Gastrocnemius medialis (tissue), 4 donors: ENCODE data around the gene HMCN2.

Experiments used
- CTCF ChIP-seq, 5 experiments: fragments of 450-650 bp in 3 of 5; fragments of 200-600 bp in 2 of 5; sonication (generic) in 2 of 5; IDR thresholded peaks in 4 of 5; conservative IDR thresholded peaks in 1 of 5; 1 replicate in 4 of 5; 2 replicates in 1 of 5; pipeline ENCODE4 v1.5.1; 2016 to 2019; ENCODE audit warnings: antibody characterized with exemption in 5 of 5, mild to moderate bottlenecking in 3 of 5, moderate library complexity in 3 of 5
- POLR2A ChIP-seq, 2 donors: fragments of 450-650 bp; IDR thresholded peaks; one replicate each; pipeline ENCODE4 v1.6.1; 2017; ENCODE audit warnings: antibody characterized with exemption in 2 of 2, mild to moderate bottlenecking in 2 of 2, moderate library complexity in 2 of 2

- no peak for TF ChIP-seq POLR2A (IDR thresholded peaks at IDR 0.05)
- no peak for TF ChIP-seq CTCF (IDR thresholded peaks at IDR 0.05 in 4 of 5, conservative IDR thresholded peaks at IDR 0.05 in 1 of 5)
Observed at GRCh38 chr9:130366072-130366471, 100.5 kb downstream of the HMCN2 start.
